ENCODE results near the gene HEXB.

GRCh38 chr5:74722271-74722670, 37.2 kb downstream of the HEXB start:
- TF ChIP-seq EZH2 (IDR thresholded peaks at IDR 0.05; ENCODE audit: borderline replicate concordance, low read depth, low read length, severe bottlenecking): no peak
- TF ChIP-seq, protein P1, sequence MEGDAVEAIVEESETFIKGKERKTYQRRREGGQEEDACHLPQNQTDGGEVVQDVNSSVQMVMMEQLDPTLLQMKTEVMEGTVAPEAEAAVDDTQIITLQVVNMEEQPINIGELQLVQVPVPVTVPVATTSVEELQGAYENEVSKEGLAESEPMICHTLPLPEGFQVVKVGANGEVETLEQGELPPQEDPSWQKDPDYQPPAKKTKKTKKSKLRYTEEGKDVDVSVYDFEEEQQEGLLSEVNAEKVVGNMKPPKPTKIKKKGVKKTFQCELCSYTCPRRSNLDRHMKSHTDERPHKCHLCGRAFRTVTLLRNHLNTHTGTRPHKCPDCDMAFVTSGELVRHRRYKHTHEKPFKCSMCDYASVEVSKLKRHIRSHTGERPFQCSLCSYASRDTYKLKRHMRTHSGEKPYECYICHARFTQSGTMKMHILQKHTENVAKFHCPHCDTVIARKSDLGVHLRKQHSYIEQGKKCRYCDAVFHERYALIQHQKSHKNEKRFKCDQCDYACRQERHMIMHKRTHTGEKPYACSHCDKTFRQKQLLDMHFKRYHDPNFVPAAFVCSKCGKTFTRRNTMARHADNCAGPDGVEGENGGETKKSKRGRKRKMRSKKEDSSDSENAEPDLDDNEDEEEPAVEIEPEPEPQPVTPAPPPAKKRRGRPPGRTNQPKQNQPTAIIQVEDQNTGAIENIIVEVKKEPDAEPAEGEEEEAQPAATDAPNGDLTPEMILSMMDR (IDR thresholded peaks at IDR 0.05; ENCODE audit: borderline replicate concordance, extremely low read depth, low read length, poor library complexity, severe bottlenecking): no peak

Measured in DND-41 (cell line).